HG02798 (cell line): ENCODE data around the gene CNTN5.

Experiments used
- ATAC-seq: cut with Tn5 transposase; IDR thresholded peaks from one replicate; pipeline ENCODE4 v1.9.1; 2021; ENCODE audit warnings: mild to moderate bottlenecking; ENCODE audit not compliant: unreplicated experiment, poor library complexity

The CNTN5 gene

DNA sequence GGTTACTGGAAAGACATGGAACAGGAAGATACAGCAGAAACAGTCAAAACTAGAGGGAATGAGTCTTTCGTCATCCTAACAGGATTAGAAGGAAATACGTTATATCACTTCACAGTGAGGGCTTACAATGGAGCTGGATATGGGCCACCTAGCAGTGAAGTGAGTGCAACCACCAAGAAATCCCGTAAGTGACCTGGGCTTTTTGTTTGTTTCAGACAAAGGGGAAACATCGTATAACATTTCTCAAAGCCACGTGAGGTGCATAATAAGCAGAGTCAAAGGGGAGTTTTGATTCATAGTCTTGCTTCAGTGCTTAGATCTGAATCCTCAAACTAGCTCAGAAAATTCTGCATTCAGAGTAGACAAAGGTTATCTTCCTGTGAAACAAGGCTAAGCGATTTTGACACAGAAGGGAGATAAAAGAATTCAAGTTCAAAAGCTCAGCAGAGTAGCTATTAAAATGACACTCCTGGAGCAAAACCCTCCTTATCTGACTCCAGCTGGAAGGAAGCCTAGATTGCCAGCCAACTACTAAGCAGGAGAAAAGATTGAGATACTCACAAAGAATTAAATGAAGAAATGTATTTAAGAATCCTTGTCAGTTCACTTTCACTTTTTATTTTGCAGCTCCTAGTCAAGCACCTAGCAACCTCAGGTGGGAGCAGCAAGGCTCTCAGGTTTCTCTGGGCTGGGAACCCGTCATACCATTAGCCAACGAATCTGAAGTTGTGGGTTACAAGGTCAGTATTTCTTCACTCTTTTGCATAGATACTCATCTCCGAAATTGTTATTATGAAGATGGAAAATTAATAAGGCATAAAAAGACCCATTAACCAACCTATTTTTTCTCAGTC lies 1319.9 kb downstream of the CNTN5 start:
- no peak for ATAC-seq

GRCh38 chr11:100353083-100353482 lies 1332.3 kb downstream of the CNTN5 start:
- no peak for ATAC-seq

DNA sequence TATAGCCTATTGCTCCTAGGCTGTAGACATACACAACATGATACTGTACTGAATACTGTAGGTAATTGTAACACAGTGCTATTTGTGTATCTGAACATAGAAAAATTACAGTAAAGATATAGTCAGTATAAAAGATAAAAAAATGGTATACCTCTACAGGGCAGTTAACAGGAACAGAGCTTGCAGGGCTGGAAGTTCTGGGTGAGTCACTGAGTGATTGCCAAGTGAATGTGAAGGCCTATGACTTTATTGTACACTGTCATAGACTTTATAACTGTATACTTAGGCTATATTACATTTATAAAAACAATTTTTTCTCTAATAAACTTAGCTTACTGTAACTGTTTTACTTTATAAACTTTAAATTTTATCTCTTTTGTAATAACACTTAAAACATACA lies 1334.0 kb downstream of the CNTN5 start:
- ATAC-seq = no peak

GRCh38 chr11:100356035-100356434 lies 1335.3 kb downstream of the CNTN5 start:
- ATAC-seq = no peak

DNA sequence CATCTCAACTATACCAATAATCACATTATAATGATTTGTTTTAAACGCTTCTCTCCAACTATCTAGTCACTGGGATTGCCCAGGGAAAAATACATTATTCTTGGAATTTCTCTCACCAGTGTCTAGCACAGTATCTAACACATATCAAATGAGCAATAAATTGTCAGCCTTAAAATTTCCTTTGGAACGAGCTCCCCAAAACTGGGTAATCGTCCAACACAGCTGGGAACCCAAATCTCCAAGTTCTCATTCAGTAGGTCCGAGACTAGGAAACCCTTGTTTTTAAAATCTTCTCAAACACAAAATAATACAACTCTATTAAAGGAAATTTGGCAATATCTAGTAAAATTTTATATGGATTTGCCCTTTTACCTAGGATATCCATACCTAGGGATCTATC lies 1338.5 kb downstream of the CNTN5 start:
- ATAC-seq = no peak

GRCh38 chr11:100367892-100368291 lies 1347.1 kb downstream of the CNTN5 start:
- no peak for ATAC-seq

- ATAC-seq = no peak
Measured at GRCh38 chr11:100383357-100383865, 1362.7 kb downstream of the CNTN5 start.

- ATAC-seq = no peak
Measured at GRCh38 chr11:100396266-100396665, 1375.5 kb downstream of the CNTN5 start.

DNA sequence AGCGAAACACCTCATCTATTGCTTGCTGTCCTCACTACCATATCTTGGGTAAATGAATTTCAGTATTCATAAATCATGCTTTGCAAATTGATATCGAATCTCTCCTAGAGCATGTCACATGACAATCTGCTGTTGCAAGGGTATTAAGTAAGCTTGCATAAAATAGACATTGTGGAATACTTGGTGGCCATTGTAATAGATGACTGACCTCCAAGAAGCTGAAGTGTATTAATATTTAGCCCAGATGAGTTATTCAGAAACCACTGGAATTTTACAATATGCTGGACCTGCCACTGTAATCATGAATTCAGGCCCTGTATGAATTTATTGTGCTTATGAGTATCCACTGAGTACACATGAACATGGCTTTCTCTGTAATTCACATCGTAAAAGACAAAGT lies 1376.7 kb downstream of the CNTN5 start:
- ATAC-seq = no peak

GRCh38 chr11:100403816-100404215 lies 1383.1 kb downstream of the CNTN5 start:
- no peak for ATAC-seq

- ATAC-seq = no peak
Measured at GRCh38 chr11:100404907-100405306, 1384.2 kb downstream of the CNTN5 start.
